ENCODE data around the gene ERVFRD-1.

Gene ERVFRD-1

GRCh38 chr6:11055127-11055627 is 56.3 kb downstream of the ERVFRD-1 start:
- Histone ChIP-seq H3K4me3 (ENCODE audit: low read length in 2 of 2) (no peak overlapping the region), H3K27me3 (ENCODE audit: control insufficient read depth in 2 of 2, insufficient read depth in 2 of 2, low read length in 2 of 2) (peaks cover 0 to 7% of the 10 kb centered on the region in 2 donors), H3K9ac (ENCODE audit: low read depth in 1 of 2, low read length in 2 of 2) (no peak overlapping the region), H3K4me1 (ENCODE audit: control insufficient read depth in 2 of 2, insufficient read depth in 2 of 2, low read length in 2 of 2) (no peaks in the 10 kb centered on the region), H3K36me3 (ENCODE audit: control insufficient read depth in 2 of 2, insufficient read depth in 2 of 2, low read length in 2 of 2) (no peaks in the 10 kb centered on the region), H3K9me3 (ENCODE audit: control insufficient read depth in 2 of 2, low read length in 2 of 2) (no peaks in the 10 kb centered on the region), H3K27ac (ENCODE audit: low read depth in 2 of 2, low read length in 2 of 2) (no peak overlapping the region)

- no peak overlapping the region for H3K9ac ChIP-seq (ENCODE audit: low read depth in 1 of 2, low read length in 2 of 2)
- H3K9me3 ChIP-seq (ENCODE audit: control insufficient read depth in 2 of 2, low read length in 2 of 2): no peaks in the 10 kb centered on the region
- H3K36me3 ChIP-seq (ENCODE audit: control insufficient read depth in 2 of 2, insufficient read depth in 2 of 2, low read length in 2 of 2): no peaks in the 10 kb centered on the region
- no peaks in the 10 kb centered on the region for H3K4me1 ChIP-seq (ENCODE audit: control insufficient read depth in 2 of 2, insufficient read depth in 2 of 2, low read length in 2 of 2)
- no peak overlapping the region for H3K4me3 ChIP-seq (ENCODE audit: low read length in 2 of 2)
- H3K27ac ChIP-seq (ENCODE audit: low read depth in 2 of 2, low read length in 2 of 2): no peak overlapping the region
- H3K27me3 ChIP-seq (ENCODE audit: control insufficient read depth in 2 of 2, insufficient read depth in 2 of 2, low read length in 2 of 2): peaks cover 0 to 7% of the 10 kb centered on the region in 2 donors
Observed at GRCh38 chr6:11054722-11055121, 56.8 kb downstream of the ERVFRD-1 start.

- Histone ChIP-seq H3K4me3 (ENCODE audit: low read length in 2 of 2) (no peak overlapping the region), H3K36me3 (ENCODE audit: control insufficient read depth in 2 of 2, insufficient read depth in 2 of 2, low read length in 2 of 2) (no peaks in the 10 kb centered on the region), H3K4me1 (ENCODE audit: control insufficient read depth in 2 of 2, insufficient read depth in 2 of 2, low read length in 2 of 2) (no peaks in the 10 kb centered on the region), H3K9me3 (ENCODE audit: control insufficient read depth in 2 of 2, low read length in 2 of 2) (no peaks in the 10 kb centered on the region), H3K9ac (ENCODE audit: low read depth in 1 of 2, low read length in 2 of 2) (no peak overlapping the region), H3K27me3 (ENCODE audit: control insufficient read depth in 2 of 2, insufficient read depth in 2 of 2, low read length in 2 of 2) (peaks cover 6 to 7% of the 10 kb centered on the region in 2 donors), H3K27ac (ENCODE audit: low read depth in 2 of 2, low read length in 2 of 2) (no peak overlapping the region)
Observed at GRCh38 chr6:11053307-11053706, 58.2 kb downstream of the ERVFRD-1 start.

All from mucosa of rectum (tissue), 2 donors.